ENCODE data around the gene SCYL2.
"Not testable (repeated sequence)": the region's sequence is repeated elsewhere in the genome, so short reads cannot be mapped to it uniquely, and the experiment has no call there.

SCYL2 gene

DNA sequence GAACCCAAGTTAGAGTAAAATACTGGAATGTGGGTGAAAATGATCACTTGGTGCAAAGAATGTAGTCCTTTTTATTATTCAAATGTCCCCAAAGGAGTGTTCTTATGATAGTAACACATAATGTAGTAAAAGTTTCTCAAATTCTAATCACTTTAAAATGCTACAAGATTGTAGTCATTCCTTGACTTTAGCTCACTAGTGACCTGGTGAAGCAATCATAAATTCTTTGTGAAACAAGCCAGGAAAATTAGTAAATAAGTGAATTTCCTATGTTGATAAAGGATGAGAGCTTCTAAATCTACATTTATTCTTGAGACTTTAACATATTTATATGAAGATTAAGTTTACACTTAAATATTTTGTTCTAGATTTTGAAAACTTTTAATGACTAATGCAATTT, 59.2 kb downstream of the SCYL2 start:
- no peak for DNase-seq (ENCODE audit: low read depth)
- TF ChIP-seq, protein P1, sequence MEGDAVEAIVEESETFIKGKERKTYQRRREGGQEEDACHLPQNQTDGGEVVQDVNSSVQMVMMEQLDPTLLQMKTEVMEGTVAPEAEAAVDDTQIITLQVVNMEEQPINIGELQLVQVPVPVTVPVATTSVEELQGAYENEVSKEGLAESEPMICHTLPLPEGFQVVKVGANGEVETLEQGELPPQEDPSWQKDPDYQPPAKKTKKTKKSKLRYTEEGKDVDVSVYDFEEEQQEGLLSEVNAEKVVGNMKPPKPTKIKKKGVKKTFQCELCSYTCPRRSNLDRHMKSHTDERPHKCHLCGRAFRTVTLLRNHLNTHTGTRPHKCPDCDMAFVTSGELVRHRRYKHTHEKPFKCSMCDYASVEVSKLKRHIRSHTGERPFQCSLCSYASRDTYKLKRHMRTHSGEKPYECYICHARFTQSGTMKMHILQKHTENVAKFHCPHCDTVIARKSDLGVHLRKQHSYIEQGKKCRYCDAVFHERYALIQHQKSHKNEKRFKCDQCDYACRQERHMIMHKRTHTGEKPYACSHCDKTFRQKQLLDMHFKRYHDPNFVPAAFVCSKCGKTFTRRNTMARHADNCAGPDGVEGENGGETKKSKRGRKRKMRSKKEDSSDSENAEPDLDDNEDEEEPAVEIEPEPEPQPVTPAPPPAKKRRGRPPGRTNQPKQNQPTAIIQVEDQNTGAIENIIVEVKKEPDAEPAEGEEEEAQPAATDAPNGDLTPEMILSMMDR (IDR thresholded peaks at IDR 0.05; ENCODE audit: control insufficient read depth, insufficient read depth, low read depth, low read length, missing control alignments), result no peak
- no peak overlapping the region for H3K4me3 ChIP-seq (ENCODE audit: control insufficient read depth, low read depth, low read length)

DNA sequence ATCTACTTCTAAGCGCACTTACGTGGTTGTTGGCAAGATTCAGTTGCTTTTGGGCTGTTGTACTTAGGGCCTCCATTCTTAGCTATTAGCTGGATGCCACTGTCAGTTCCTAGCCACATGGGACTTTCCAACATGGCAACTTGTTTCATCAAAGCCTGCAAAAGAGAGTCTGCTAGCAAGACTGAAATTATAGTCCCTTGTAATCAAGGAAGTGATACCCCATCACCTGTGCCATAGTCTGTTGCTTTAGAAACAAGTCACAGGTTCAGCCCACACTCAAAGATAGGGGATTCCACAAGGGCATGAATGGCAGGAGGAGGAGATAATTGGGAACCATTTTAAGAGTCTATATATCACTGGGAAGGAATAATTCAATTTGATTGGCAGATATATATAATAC, 62.8 kb downstream of the SCYL2 start:
- TF ChIP-seq, protein P1 (IDR thresholded peaks at IDR 0.05; ENCODE audit: control insufficient read depth, insufficient read depth, low read depth, low read length, missing control alignments), result no peak
- no peak for DNase-seq (ENCODE audit: low read depth)
- H3K4me3 ChIP-seq (ENCODE audit: control insufficient read depth, low read depth, low read length), result no peak overlapping the region

DNA sequence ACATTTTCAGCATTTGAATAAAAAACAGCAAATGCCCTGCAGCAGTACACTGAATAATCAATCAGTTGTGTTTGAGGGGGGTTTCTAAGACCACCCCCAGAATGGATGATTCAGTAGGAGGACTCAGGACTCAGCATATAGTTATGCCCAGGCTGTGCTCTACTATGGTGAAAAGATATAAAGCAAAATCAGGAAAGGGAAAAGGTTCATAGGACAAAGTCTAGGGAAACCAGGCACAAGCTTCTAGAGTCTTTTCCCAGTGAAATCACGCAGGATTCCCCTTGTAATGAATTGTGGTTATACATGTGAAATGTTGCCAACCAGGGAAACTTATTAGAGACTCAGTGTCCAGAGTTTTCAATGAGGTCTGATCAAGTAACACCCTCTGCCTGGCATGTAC, 64.9 kb downstream of the SCYL2 start:
- no peak for DNase-seq (ENCODE audit: low read depth)
- H3K4me3 ChIP-seq (ENCODE audit: control insufficient read depth, low read depth, low read length), result no peak overlapping the region
- TF ChIP-seq, protein P1 (IDR thresholded peaks at IDR 0.05; ENCODE audit: control insufficient read depth, insufficient read depth, low read depth, low read length, missing control alignments), result no peak

- no peak overlapping the region for H3K4me3 ChIP-seq (ENCODE audit: control insufficient read depth, low read depth, low read length)
- no peak for DNase-seq (ENCODE audit: low read depth)
- TF ChIP-seq, protein P1 (IDR thresholded peaks at IDR 0.05; ENCODE audit: control insufficient read depth, insufficient read depth, low read depth, low read length, missing control alignments), result no peak
These were observed 65.9 kb downstream of the SCYL2 start for GRCh38 chr12:100332852-100333251.

GRCh38 chr12:100337299-100337698, 70.3 kb downstream of the SCYL2 start:
- no peak for DNase-seq (ENCODE audit: low read depth)
- H3K4me3 ChIP-seq (ENCODE audit: control insufficient read depth, low read depth, low read length), result no peak overlapping the region
- TF ChIP-seq, protein P1 (IDR thresholded peaks at IDR 0.05; ENCODE audit: control insufficient read depth, insufficient read depth, low read depth, low read length, missing control alignments), result no peak

- no peak overlapping the region for H3K4me3 ChIP-seq (ENCODE audit: control insufficient read depth, low read depth, low read length)
- DNase-seq (ENCODE audit: low read depth), result no peak
- TF ChIP-seq, protein P1 (IDR thresholded peaks at IDR 0.05; ENCODE audit: control insufficient read depth, insufficient read depth, low read depth, low read length, missing control alignments), result no peak
These were observed 70.8 kb downstream of the SCYL2 start for GRCh38 chr12:100337727-100338126.

GRCh38 chr12:100339071-100339470, 72.1 kb downstream of the SCYL2 start:
- no peak for DNase-seq (ENCODE audit: low read depth)

DNA sequence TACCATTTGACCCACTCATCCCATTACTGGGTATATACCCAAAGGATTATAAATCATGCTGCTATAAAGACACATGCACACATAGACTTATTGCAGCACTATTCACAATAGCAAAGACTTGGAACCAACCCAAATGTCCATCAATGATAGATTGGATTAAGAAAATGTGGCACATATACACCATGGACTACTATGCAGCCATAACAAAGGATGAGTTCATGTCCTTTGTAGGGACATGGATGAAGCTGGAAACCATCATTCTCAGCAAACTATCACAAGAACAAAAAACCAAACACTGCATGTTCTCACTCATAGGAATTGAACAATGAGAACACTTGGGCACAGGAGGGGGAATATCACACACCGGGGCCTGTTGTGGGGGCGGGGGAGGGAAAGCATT, 75.9 kb downstream of the SCYL2 start:
- not testable (repeated sequence) for DNase-seq (ENCODE audit: low read depth); H3K4me3 ChIP-seq (ENCODE audit: control insufficient read depth, low read depth, low read length)

More at GRCh38 chr12:100339071-100339470, 72.1 kb downstream of the SCYL2 start:
- TF ChIP-seq, protein P1 (IDR thresholded peaks at IDR 0.05; ENCODE audit: control insufficient read depth, insufficient read depth, low read depth, low read length, missing control alignments), result no peak
- no peak overlapping the region for H3K4me3 ChIP-seq (ENCODE audit: control insufficient read depth, low read depth, low read length)

DNA sequence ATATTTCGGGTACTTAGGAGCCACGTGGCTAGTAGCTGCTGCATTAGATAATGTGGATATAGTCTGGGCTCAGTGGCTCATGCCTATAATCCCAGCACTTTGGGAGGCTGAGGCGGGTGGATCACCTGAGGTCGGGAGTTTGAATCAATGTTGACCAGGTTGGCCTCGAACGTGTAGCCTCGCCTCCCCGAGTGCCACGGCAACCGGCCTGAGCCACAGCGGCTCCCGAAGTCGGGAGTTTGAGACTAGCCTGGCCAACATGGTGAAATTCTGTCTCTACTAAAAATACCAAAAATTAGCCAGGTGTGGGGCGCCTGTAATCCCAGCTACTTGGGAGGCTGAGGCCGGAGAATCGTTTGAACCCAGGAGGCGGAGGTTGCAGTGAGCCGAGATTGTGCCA, 77.4 kb downstream of the SCYL2 start:
- DNase-seq (ENCODE audit: low read depth); H3K4me3 ChIP-seq (ENCODE audit: control insufficient read depth, low read depth, low read length): not testable (repeated sequence)
